ENCODE results near the gene GARNL3. TPM values are rescaled to one million over a fixed set of nuclear protein-coding genes. Genes with fewer than 3 reads are reported as not detected.

GARNL3 gene
- total RNA-seq, 1 donor from 2014 or later: 162 TPM

DNA sequence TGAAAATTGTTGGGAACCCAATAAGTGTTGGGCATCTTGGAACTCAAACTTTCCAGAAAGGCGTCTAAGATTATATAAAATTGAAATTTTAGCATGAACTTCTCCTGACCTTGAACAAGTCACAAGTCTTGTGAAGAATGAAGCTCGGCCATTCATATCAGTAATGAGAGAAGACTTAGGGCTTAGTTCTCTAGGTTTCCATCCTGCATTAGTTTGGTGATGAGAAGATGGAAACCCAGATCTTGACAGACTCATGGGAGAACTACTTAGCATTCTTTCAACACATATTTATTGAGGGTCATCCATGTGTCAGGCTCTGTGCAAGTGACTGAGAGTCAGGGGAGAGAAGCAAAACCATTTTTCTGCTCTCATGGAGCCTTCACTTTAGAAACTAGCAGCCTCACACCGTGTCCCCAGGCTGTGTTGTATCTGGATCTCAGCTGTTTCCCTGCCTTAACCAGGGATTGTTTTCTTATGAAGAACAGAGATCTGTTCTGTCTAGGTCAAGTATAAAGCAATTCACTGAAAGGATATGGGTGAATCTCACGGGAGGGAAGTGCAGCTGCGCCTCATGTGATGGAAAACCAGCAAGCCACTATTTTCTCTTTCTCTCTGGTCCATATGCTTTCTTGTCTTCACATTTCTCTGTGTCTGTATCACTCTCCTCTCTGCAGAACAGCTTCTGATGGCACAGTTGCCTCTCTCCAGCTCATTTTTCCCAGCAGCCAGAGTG lies 3.4 kb downstream of the GARNL3 start:
- no peak for DNase-seq (ENCODE audit: low spot score in 2 of 2)
- Histone ChIP-seq H3K27ac (peak overlapping the region in 1 of 2 donors; percentile 7), H3K9me3 (no peaks in the 10 kb centered on the region), H3K36me3 (no peaks in the 10 kb centered on the region), H3K4me1 (peaks cover 0 to 17% of the 10 kb centered on the region in 2 donors), H3K4me3 (no peak overlapping the region), H3K27me3 (no peaks in the 10 kb centered on the region)
- intact Hi-C loops (cut with DNase I): no loop called here
- TF ChIP-seq CTCF (IDR thresholded peaks at IDR 0.05): no peak

DNA sequence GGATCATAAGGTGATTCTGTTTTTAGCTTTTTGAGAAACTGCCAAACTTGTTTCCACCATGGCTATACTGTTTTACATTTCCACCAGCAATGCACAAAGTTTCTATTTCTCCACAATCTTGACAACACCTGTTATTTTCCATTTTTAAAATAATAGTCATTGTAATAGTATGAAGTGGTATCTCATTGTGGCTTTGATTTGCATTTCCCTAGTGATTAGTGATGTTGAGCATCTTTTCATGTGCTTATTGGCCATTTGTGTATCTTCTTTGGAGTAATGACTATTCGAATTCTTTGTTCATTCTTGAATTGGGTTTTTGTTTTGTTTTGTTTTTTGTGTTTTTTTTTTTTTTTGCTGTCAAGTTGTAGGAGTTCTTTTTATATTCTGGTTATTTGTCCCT lies 4.9 kb downstream of the GARNL3 start:
- no peak for DNase-seq (ENCODE audit: low spot score in 2 of 2)
- Histone ChIP-seq H3K27ac (no peak overlapping the region), H3K36me3 (no peaks in the 10 kb centered on the region), H3K4me1 (peaks cover 0 to 4% of the 10 kb centered on the region in 2 donors), H3K9me3 (no peaks in the 10 kb centered on the region), H3K27me3 (no peaks in the 10 kb centered on the region), H3K4me3 (no peak overlapping the region)
- no peak for TF ChIP-seq CTCF (IDR thresholded peaks at IDR 0.05)
- intact Hi-C loops (cut with DNase I): no loop called here

DNA sequence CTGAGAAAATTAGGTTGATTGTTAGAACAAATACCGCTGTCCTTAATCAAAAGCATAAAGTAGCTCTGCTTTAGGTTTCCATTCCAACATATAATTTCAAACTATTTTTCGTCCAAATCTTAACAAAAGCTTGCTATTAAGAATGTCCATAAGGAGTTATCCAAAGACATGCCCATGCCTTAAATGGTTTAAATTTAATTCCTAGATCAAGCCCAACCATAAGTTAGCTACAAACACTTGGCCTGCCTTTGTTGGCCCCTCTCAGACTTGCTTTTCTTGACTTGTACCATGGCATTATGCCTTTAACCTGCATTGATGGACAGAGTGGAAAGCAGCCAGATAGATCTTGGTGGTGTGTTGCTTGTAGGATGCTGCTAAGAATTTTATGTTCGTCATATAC lies 8.8 kb downstream of the GARNL3 start:
- H3K27ac ChIP-seq: no peak overlapping the region
- H3K4me1 ChIP-seq: peaks cover 5 to 18% of the 10 kb centered on the region in 2 donors
- DNase-seq (ENCODE audit: low spot score in 2 of 2): no peak
- intact Hi-C loops (cut with DNase I): no loop called here
- peaks cover 0 to 4% of the 10 kb centered on the region in 2 donors for H3K36me3 ChIP-seq
- no peaks in the 10 kb centered on the region for H3K27me3 ChIP-seq
- no peak for TF ChIP-seq CTCF (IDR thresholded peaks at IDR 0.05)
- no peak overlapping the region for H3K4me3 ChIP-seq
- no peaks in the 10 kb centered on the region for H3K9me3 ChIP-seq

GRCh38 chr9:127277099-127277498 lies 12.5 kb downstream of the GARNL3 start:
- no peak for DNase-seq (ENCODE audit: low spot score in 2 of 2)
- peaks cover 0 to 4% of the 10 kb centered on the region in 2 donors for H3K36me3 ChIP-seq
- H3K4me1 ChIP-seq: peaks cover 5 to 23% of the 10 kb centered on the region in 2 donors
- H3K27ac ChIP-seq: peak overlapping the region; percentile 50 to 60
- no peak overlapping the region for H3K4me3 ChIP-seq
- no peaks in the 10 kb centered on the region for H3K27me3 ChIP-seq
- no peak for TF ChIP-seq CTCF (IDR thresholded peaks at IDR 0.05)
- intact Hi-C loops (cut with DNase I): no loop called here
- no peaks in the 10 kb centered on the region for H3K9me3 ChIP-seq

GRCh38 chr9:127277770-127278169 lies 13.2 kb downstream of the GARNL3 start:
- TF ChIP-seq CTCF (IDR thresholded peaks at IDR 0.05): no peak

More at GRCh38 chr9:127277770-127278169, 13.2 kb downstream of the GARNL3 start:
- Histone ChIP-seq H3K36me3 (peaks cover 0 to 4% of the 10 kb centered on the region in 2 donors), H3K27ac (peak overlapping the region; percentile 50 to 60), H3K27me3 (no peaks in the 10 kb centered on the region), H3K9me3 (no peaks in the 10 kb centered on the region), H3K4me3 (no peak overlapping the region), H3K4me1 (peaks cover 5 to 25% of the 10 kb centered on the region in 2 donors)
- intact Hi-C loops (cut with DNase I): no loop called here
- DNase-seq (ENCODE audit: low spot score in 2 of 2): no peak
